NB4 (cell line): ENCODE data around the gene AGBL4.

ENCODE experiments used
- POLR2A ChIP-seq: IDR thresholded peaks from 2 replicates; pipeline ENCODE4 v1.6.1; 2011; ENCODE audit warnings: mild to moderate bottlenecking; ENCODE audit not compliant: insufficient read length; ENCODE audit errors: extremely low read depth
- TF ChIP-seq, protein P1 (sequence below): IDR thresholded peaks from one replicate; pipeline ENCODE4 v1.5.1; 2012; ENCODE audit warnings: low read depth, low read length

DNA sequence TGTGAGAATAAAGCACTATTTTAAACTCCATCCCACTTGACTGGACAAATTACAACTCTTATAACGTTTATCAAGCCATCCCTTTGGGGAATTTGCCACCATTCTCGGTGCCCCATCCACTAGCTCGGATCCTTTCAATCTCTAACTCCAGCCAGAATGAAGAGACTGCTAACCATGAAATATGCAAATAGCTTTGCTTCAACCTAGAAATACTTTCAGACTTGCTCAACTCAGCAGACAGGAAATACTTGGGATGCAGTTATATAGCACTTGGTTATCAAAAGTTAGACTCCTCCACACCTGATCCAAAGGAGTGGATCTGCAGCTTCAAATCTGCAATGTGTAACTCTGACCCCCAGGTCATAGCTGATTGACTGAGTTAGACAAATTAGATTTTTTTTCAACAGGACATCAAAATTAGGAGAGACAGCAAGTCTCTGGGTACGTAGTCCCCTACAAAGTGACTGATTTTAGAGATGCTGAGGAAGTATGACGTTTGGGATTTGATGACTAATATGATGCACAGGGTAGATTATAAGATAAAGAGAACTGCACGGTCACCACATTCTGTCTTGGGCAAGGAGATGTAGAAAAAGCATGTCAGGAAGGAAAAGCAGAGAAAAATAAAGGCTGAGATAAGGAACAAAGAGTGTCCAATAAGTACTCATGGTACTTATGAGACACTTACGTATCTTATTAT is 496.0 kb downstream of the AGBL4 start:
- TF ChIP-seq, protein P1, sequence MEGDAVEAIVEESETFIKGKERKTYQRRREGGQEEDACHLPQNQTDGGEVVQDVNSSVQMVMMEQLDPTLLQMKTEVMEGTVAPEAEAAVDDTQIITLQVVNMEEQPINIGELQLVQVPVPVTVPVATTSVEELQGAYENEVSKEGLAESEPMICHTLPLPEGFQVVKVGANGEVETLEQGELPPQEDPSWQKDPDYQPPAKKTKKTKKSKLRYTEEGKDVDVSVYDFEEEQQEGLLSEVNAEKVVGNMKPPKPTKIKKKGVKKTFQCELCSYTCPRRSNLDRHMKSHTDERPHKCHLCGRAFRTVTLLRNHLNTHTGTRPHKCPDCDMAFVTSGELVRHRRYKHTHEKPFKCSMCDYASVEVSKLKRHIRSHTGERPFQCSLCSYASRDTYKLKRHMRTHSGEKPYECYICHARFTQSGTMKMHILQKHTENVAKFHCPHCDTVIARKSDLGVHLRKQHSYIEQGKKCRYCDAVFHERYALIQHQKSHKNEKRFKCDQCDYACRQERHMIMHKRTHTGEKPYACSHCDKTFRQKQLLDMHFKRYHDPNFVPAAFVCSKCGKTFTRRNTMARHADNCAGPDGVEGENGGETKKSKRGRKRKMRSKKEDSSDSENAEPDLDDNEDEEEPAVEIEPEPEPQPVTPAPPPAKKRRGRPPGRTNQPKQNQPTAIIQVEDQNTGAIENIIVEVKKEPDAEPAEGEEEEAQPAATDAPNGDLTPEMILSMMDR, result no peak
- TF ChIP-seq POLR2A, result no peak
